ENCODE data around the gene PROK1.

GRCh38 chr1:110463725-110464124, 12.8 kb downstream of the PROK1 start:
- no peak for TF ChIP-seq POLR2A (IDR thresholded peaks at IDR 0.05)
- TF ChIP-seq, protein P1, sequence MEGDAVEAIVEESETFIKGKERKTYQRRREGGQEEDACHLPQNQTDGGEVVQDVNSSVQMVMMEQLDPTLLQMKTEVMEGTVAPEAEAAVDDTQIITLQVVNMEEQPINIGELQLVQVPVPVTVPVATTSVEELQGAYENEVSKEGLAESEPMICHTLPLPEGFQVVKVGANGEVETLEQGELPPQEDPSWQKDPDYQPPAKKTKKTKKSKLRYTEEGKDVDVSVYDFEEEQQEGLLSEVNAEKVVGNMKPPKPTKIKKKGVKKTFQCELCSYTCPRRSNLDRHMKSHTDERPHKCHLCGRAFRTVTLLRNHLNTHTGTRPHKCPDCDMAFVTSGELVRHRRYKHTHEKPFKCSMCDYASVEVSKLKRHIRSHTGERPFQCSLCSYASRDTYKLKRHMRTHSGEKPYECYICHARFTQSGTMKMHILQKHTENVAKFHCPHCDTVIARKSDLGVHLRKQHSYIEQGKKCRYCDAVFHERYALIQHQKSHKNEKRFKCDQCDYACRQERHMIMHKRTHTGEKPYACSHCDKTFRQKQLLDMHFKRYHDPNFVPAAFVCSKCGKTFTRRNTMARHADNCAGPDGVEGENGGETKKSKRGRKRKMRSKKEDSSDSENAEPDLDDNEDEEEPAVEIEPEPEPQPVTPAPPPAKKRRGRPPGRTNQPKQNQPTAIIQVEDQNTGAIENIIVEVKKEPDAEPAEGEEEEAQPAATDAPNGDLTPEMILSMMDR (IDR thresholded peaks at IDR 0.05): no peak
